ENCODE results near the gene VWC2.

VWC2 gene

DNA sequence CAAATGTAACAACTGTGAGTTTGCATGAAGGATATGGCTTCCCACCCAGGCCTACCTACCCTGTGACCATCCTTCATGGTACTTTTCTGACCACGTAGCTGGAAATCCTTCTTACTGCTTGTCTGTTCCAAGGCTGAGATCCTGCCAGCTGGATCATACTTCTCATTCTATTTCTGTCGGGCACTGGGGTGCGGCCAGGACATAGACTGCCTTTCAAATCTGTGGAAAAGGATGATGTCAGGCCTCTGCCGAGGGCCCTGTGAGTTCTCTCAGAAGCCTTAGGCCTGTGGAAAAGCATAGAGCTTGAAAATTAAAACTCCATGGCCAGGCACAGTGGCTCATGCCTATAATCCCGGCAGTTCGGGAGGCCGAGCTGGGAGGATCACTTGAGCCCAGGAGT, 10.0 kb downstream of the VWC2 start:
- H3K4me3 ChIP-seq (ENCODE audit: low read depth in 1 of 2, low read length in 1 of 2): no peak overlapping the region
- no peaks in the 10 kb centered on the region for H3K9me3 ChIP-seq
- H3K4me1 ChIP-seq (ENCODE audit: control insufficient read depth in 1 of 2, insufficient read depth in 1 of 2, low read depth in 1 of 2, low read length in 1 of 2): no peaks in the 10 kb centered on the region
- H3K27ac ChIP-seq: no peak overlapping the region
- TF ChIP-seq, protein P1, sequence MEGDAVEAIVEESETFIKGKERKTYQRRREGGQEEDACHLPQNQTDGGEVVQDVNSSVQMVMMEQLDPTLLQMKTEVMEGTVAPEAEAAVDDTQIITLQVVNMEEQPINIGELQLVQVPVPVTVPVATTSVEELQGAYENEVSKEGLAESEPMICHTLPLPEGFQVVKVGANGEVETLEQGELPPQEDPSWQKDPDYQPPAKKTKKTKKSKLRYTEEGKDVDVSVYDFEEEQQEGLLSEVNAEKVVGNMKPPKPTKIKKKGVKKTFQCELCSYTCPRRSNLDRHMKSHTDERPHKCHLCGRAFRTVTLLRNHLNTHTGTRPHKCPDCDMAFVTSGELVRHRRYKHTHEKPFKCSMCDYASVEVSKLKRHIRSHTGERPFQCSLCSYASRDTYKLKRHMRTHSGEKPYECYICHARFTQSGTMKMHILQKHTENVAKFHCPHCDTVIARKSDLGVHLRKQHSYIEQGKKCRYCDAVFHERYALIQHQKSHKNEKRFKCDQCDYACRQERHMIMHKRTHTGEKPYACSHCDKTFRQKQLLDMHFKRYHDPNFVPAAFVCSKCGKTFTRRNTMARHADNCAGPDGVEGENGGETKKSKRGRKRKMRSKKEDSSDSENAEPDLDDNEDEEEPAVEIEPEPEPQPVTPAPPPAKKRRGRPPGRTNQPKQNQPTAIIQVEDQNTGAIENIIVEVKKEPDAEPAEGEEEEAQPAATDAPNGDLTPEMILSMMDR (IDR thresholded peaks at IDR 0.05): no peak
- H3K27me3 ChIP-seq: peaks cover 28% of the 10 kb centered on the region
- H3K36me3 ChIP-seq: no peaks in the 10 kb centered on the region

DNA sequence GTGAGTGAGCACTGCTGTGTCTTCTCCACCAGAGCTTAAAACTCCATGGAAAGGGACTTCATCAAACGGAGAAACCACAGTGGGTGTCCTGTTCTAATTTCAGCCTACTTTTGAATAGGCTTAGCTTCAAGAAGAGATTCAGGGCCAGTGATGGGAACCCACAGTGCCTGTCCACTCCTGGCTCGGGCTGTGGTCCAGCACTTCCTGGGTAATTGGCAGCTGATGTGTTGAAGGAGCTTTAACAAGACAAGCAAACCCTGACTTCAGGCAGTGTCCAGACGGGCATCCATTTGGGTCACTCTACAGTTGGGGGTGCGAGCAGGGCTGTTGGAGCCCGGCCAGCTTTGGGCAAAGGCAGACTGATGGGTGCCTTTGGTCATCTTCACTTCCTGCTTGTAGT, 14.5 kb downstream of the VWC2 start:
- H3K36me3 ChIP-seq: no peaks in the 10 kb centered on the region
- no peak overlapping the region for H3K4me3 ChIP-seq (ENCODE audit: low read depth in 1 of 2, low read length in 1 of 2)
- H3K27me3 ChIP-seq: no peaks in the 10 kb centered on the region
- H3K9me3 ChIP-seq: no peaks in the 10 kb centered on the region
- no peaks in the 10 kb centered on the region for H3K4me1 ChIP-seq (ENCODE audit: control insufficient read depth in 1 of 2, insufficient read depth in 1 of 2, low read depth in 1 of 2, low read length in 1 of 2)
- TF ChIP-seq, protein P1 (IDR thresholded peaks at IDR 0.05): no peak
- H3K27ac ChIP-seq: no peak overlapping the region

DNA sequence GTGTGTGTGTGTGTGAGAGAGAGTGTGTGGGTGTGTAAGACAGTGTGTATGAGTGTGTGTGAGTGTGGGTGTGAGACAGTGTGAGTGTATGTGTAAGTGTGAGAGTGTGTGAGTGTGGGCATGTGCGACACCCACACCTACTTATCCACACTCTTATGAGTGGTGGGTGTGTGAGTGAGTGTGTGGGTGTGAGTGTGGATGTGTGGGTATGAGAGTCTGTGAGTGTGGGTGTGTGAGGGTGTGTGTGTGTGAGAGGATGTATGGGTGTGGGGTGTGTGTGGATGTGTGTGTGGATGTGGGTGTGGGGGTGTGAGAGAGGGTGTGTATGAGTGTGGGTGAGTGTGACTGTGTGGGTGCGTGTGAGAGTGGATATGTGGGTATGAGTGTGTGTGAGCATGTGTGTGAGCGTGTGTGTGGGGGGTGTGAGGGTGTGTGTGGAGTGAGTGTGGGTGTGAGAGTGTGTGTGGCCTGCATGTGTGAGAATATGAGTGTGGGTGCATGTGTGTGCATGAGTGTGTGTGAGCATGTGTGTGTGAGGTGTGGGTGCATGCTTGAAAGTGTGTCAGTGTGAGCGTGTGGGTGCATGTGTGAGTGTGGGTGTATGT, 15.1 kb downstream of the VWC2 start:
- H3K9me3 ChIP-seq: no peaks in the 10 kb centered on the region
- H3K36me3 ChIP-seq: no peaks in the 10 kb centered on the region
- H3K27me3 ChIP-seq: no peaks in the 10 kb centered on the region
- TF ChIP-seq, protein P1 (IDR thresholded peaks at IDR 0.05): no peak
- no peaks in the 10 kb centered on the region for H3K4me1 ChIP-seq (ENCODE audit: control insufficient read depth in 1 of 2, insufficient read depth in 1 of 2, low read depth in 1 of 2, low read length in 1 of 2)
- H3K4me3 ChIP-seq (ENCODE audit: low read depth in 1 of 2, low read length in 1 of 2): no peak overlapping the region
- no peak overlapping the region for H3K27ac ChIP-seq

DNA sequence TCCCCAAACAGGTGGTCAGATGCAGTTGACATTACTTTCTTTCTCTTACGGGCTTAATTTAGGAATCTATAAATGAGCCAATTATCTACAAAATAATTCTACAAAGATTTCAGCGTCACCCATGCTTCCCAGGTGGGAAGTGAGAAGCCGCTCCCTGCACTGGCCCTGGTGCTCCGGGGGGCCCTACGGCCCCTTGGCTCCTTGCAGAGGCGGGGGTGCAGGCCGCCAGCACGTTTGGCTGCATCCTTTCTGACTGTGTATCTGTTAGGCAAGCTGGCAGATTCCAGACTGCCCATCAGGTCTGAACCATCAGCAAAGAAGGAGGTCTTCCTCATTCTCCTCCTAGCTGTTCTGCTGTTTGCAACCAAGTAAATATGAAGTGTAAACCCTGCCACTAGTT, 16.3 kb downstream of the VWC2 start:
- H3K4me1 ChIP-seq (ENCODE audit: control insufficient read depth in 1 of 2, insufficient read depth in 1 of 2, low read depth in 1 of 2, low read length in 1 of 2): no peaks in the 10 kb centered on the region
- no peak overlapping the region for H3K27ac ChIP-seq
- no peaks in the 10 kb centered on the region for H3K36me3 ChIP-seq
- no peaks in the 10 kb centered on the region for H3K9me3 ChIP-seq
- H3K4me3 ChIP-seq (ENCODE audit: low read depth in 1 of 2, low read length in 1 of 2): no peak overlapping the region
- TF ChIP-seq, protein P1 (IDR thresholded peaks at IDR 0.05): no peak
- H3K27me3 ChIP-seq: no peaks in the 10 kb centered on the region

DNA sequence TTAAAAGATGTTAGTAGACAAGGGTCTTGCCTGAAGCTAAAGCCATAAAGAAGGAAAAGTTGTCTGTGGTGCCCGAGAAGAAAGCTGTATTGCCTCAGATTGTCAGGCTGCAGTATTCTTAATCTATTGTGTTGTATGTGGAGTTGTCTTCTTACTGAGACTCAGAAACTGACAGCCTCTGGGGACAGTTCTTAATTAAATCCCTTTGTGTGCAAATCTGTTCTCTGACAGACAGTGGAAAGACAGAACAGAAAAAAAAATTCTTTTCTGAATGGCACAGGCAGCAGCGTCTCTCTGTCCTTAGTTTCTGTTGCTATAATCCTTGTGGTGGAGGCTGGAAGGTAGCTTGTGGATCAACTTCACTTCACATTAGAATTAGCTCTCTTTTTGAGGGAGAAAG, 16.8 kb downstream of the VWC2 start:
- H3K4me1 ChIP-seq (ENCODE audit: control insufficient read depth in 1 of 2, insufficient read depth in 1 of 2, low read depth in 1 of 2, low read length in 1 of 2): no peaks in the 10 kb centered on the region
- TF ChIP-seq, protein P1 (IDR thresholded peaks at IDR 0.05): no peak
- no peaks in the 10 kb centered on the region for H3K36me3 ChIP-seq
- H3K9me3 ChIP-seq: no peaks in the 10 kb centered on the region
- H3K27ac ChIP-seq: no peak overlapping the region
- no peaks in the 10 kb centered on the region for H3K27me3 ChIP-seq
- H3K4me3 ChIP-seq (ENCODE audit: low read depth in 1 of 2, low read length in 1 of 2): no peak overlapping the region

All from neutrophil (primary cell).